Ishikawa (cell line): Measurements from ENCODE around the gene PPP2R5E.

Experiments
- EGR1 ChIP-seq: IDR thresholded peaks from 2 replicates; pipeline ENCODE4 v1.6.1; 2012
- EP300 ChIP-seq: IDR thresholded peaks from 2 replicates; pipeline ENCODE4 v1.6.1; 2012; ENCODE audit warnings: borderline replicate concordance
- FOXM1 ChIP-seq: IDR thresholded peaks from 2 replicates; pipeline ENCODE4 v1.6.1; 2012; ENCODE audit warnings: low read depth, borderline replicate concordance
- NFIC ChIP-seq: IDR thresholded peaks from 2 replicates; pipeline ENCODE4 v1.6.1; 2012
- RAD21 ChIP-seq: IDR thresholded peaks from 2 replicates; pipeline ENCODE4 v1.6.1; 2012; ENCODE audit warnings: low read depth
- TAF1 ChIP-seq: IDR thresholded peaks from 2 replicates; pipeline ENCODE4 v1.6.1; 2012; ENCODE audit warnings: low read depth, mild to moderate bottlenecking
- TCF12 ChIP-seq: IDR thresholded peaks from 2 replicates; pipeline ENCODE4 v1.6.1; 2012; ENCODE audit warnings: low read depth
- TEAD4 ChIP-seq: IDR thresholded peaks from 2 replicates; pipeline ENCODE4 v1.6.1; 2012
- TF ChIP-seq, protein P1 (sequence below): IDR thresholded peaks from 2 replicates; pipeline ENCODE4 v1.6.1; 2012
- TF ChIP-seq, protein P2 (sequence below): IDR thresholded peaks from 2 replicates; pipeline ENCODE4 v1.6.1; 2012; ENCODE audit warnings: low read depth, mild to moderate bottlenecking

DNA sequence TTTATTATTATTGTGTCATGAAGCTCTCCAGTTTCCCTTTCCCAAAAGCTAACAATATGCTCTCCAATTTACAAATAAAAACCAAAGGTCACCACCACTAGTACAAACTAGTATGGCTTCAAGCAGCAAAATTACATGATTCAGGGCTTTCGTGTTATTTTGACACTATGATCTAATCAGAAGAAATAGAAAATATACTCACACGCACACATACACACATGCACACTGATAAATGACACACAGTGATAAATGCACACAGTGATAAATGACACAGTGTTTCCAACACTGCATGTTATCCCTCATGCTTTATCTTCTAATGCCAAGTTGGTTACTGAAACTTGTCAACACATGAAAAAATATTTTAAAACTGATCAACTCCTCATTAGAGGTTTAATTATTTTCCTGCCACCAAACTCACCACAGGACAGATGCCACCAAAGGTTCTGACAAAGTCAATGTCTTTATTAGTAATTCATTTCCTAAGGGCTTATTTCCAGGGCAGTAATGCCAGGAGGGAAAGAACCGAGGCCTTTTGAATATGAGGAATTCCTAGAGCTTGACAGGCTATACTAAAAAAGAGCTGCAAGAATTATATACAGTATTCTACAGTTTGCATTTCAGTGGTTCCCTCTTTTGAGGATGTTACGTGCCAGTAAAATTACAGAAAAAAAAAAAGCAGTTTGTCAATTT lies 82.4 kb downstream of the PPP2R5E start:
- no peak for TF ChIP-seq FOXM1
- TF ChIP-seq TAF1, result no peak
- TF ChIP-seq, protein P1, sequence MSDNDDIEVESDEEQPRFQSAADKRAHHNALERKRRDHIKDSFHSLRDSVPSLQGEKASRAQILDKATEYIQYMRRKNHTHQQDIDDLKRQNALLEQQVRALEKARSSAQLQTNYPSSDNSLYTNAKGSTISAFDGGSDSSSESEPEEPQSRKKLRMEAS, result no peak
- TF ChIP-seq EP300, result no peak
- TF ChIP-seq, protein P2, sequence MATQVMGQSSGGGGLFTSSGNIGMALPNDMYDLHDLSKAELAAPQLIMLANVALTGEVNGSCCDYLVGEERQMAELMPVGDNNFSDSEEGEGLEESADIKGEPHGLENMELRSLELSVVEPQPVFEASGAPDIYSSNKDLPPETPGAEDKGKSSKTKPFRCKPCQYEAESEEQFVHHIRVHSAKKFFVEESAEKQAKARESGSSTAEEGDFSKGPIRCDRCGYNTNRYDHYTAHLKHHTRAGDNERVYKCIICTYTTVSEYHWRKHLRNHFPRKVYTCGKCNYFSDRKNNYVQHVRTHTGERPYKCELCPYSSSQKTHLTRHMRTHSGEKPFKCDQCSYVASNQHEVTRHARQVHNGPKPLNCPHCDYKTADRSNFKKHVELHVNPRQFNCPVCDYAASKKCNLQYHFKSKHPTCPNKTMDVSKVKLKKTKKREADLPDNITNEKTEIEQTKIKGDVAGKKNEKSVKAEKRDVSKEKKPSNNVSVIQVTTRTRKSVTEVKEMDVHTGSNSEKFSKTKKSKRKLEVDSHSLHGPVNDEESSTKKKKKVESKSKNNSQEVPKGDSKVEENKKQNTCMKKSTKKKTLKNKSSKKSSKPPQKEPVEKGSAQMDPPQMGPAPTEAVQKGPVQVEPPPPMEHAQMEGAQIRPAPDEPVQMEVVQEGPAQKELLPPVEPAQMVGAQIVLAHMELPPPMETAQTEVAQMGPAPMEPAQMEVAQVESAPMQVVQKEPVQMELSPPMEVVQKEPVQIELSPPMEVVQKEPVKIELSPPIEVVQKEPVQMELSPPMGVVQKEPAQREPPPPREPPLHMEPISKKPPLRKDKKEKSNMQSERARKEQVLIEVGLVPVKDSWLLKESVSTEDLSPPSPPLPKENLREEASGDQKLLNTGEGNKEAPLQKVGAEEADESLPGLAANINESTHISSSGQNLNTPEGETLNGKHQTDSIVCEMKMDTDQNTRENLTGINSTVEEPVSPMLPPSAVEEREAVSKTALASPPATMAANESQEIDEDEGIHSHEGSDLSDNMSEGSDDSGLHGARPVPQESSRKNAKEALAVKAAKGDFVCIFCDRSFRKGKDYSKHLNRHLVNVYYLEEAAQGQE, result no peak
- TF ChIP-seq TCF12, result no peak
- TF ChIP-seq NFIC, result no peak
- TF ChIP-seq EGR1, result no peak
- TF ChIP-seq RAD21, result no peak
- no peak for TF ChIP-seq TEAD4
